Activated T-cell treated with anti-CD3 and anti-CD28 coated beads, Interleukin-2, amount 50 U/mL, for 72 hours (primary cell): ENCODE measurements around the gene NAXD. TPM values are rescaled to one million over a fixed set of nuclear protein-coding genes. Genes with fewer than 3 reads are reported as not detected.
"Not testable (repeated sequence)": the region's sequence is repeated elsewhere in the genome, so short reads cannot be mapped to it uniquely, and the experiment has no call there.

ENCODE experiments used
- ATAC-seq, 2 donors: fragments of 150-1000 bp; cut with Tn5 transposase; replicated peaks in 1 of 2; 2 replicates each; pipeline ENCODE4 v1.10.0; 2021; ENCODE audit warnings: moderate library complexity in 2 of 2, mild to moderate bottlenecking in 1 of 2
- DNase-seq, 2 donors: peaks; one replicate each; pipeline ENCODE4 v3.0.0; 2021 to 2022; ENCODE audit warnings: mixed read lengths in 1 of 2
- H3K27ac Mint-ChIP-seq: one replicate; pipeline ENCODE4 v1.8.0; 2022; ENCODE audit warnings: mild to moderate bottlenecking, moderate library complexity, mixed read lengths
- H3K27me3 Mint-ChIP-seq: one replicate; pipeline ENCODE4 v1.8.0; 2022; ENCODE audit warnings: low read depth, mixed read lengths
- H3K36me3 Mint-ChIP-seq, 2 donors: one replicate each; pipeline ENCODE4 v1.8.0; 2022; ENCODE audit warnings: mixed read lengths in 2 of 2, mild to moderate bottlenecking in 1 of 2; ENCODE audit not compliant: insufficient read depth in 2 of 2
- H3K4me1 Mint-ChIP-seq: one replicate; pipeline ENCODE4 v1.8.0; 2022; ENCODE audit warnings: low read depth, mixed read lengths
- H3K4me3 Mint-ChIP-seq, 2 donors: one replicate each; pipeline ENCODE4 v1.8.0; 2022; ENCODE audit warnings: mild to moderate bottlenecking in 2 of 2, mixed read lengths in 2 of 2, moderate library complexity in 2 of 2
- H3K9me3 Mint-ChIP-seq, 2 donors: one replicate each; pipeline ENCODE4 v1.8.0; 2022; ENCODE audit warnings: mixed read lengths in 2 of 2
- total RNA-seq, 2 donors: library from RNA; stranded (reverse); gene quantifications; one replicate each; pipeline ENCODE4 v1.2.3, GENCODE V29; 2022

The NAXD gene
- total RNA-seq, 2 donors from 2014 or later: 27.4 to 29.4 TPM

- Mint-ChIP-seq H3K4me1 (peaks cover 30% of the 10 kb centered on the region), H3K36me3 (peaks cover 5 to 7% of the 10 kb centered on the region in 2 donors), H3K27ac (no peak overlapping the region), H3K4me3 (no peak overlapping the region), H3K9me3 (no peaks in the 10 kb centered on the region), H3K27me3 (no peaks in the 10 kb centered on the region)
- ATAC-seq (no peak), DNase-seq (no peak)
Observed at GRCh38 chr13:110626521-110626920, 11.2 kb downstream of the NAXD start.

- ATAC-seq (no peak), DNase-seq (no peak)
- no peak overlapping the region for H3K27ac Mint-ChIP-seq
- no peaks in the 10 kb centered on the region for H3K27me3 Mint-ChIP-seq
- H3K9me3 Mint-ChIP-seq: no peaks in the 10 kb centered on the region
- peaks cover 30% of the 10 kb centered on the region for H3K4me1 Mint-ChIP-seq
- H3K4me3 Mint-ChIP-seq: no peak overlapping the region
- peaks cover 7% of the 10 kb centered on the region in 2 donors for H3K36me3 Mint-ChIP-seq
Observed at GRCh38 chr13:110627351-110627750, 12.0 kb downstream of the NAXD start.

GRCh38 chr13:110627761-110628476, 12.6 kb downstream of the NAXD start:
- Mint-ChIP-seq H3K4me3 (no peak overlapping the region), H3K27ac (no peak overlapping the region), H3K36me3 (peaks cover 4% of the 10 kb centered on the region in 2 donors), H3K4me1 (peaks cover 24% of the 10 kb centered on the region), H3K9me3 (no peaks in the 10 kb centered on the region), H3K27me3 (no peaks in the 10 kb centered on the region)
- ATAC-seq (no peak), DNase-seq (no peak)

GRCh38 chr13:110628477-110628793, 13.1 kb downstream of the NAXD start:
- H3K4me1 Mint-ChIP-seq: peaks cover 22% of the 10 kb centered on the region

GRCh38 chr13:110628952-110629701, 13.8 kb downstream of the NAXD start:
- Mint-ChIP-seq H3K27ac (peak overlapping the region; percentile 55), H3K4me3 (no peak overlapping the region), H3K36me3 (peaks cover 2 to 4% of the 10 kb centered on the region in 2 donors), H3K9me3 (no peaks in the 10 kb centered on the region), H3K27me3 (no peaks in the 10 kb centered on the region), H3K4me1 (peaks cover 22% of the 10 kb centered on the region)
- DNase-seq (no peak), ATAC-seq (no peak)

More at GRCh38 chr13:110628477-110628793, 13.1 kb downstream of the NAXD start:
- Mint-ChIP-seq H3K27me3 (no peaks in the 10 kb centered on the region), H3K36me3 (peaks cover 2 to 4% of the 10 kb centered on the region in 2 donors), H3K27ac (no peak overlapping the region), H3K9me3 (no peaks in the 10 kb centered on the region), H3K4me3 (no peak overlapping the region)
- no peak for ATAC-seq
- no peak for DNase-seq

GRCh38 chr13:110629735-110630134, 14.4 kb downstream of the NAXD start:
- H3K4me3 Mint-ChIP-seq: no peak overlapping the region
- H3K4me1 Mint-ChIP-seq: peaks cover 22% of the 10 kb centered on the region
- no peaks in the 10 kb centered on the region for H3K9me3 Mint-ChIP-seq
- DNase-seq (peak; percentile 31 to 41), ATAC-seq (peak; percentile 65 to 72)
- peaks cover 2 to 4% of the 10 kb centered on the region in 2 donors for H3K36me3 Mint-ChIP-seq
- no peaks in the 10 kb centered on the region for H3K27me3 Mint-ChIP-seq
- H3K27ac Mint-ChIP-seq: peak overlapping the region; percentile 55

GRCh38 chr13:110630566-110631119, 15.3 kb downstream of the NAXD start:
- Mint-ChIP-seq H3K36me3 (peaks cover 2 to 4% of the 10 kb centered on the region in 2 donors), H3K4me3 (no peak overlapping the region), H3K9me3 (no peaks in the 10 kb centered on the region), H3K27ac (peak overlapping the region; percentile 64), H3K27me3 (no peaks in the 10 kb centered on the region), H3K4me1 (peaks cover 22% of the 10 kb centered on the region)
- DNase-seq (no peak), ATAC-seq (no peak)

GRCh38 chr13:110632255-110632654, 16.9 kb downstream of the NAXD start:
- H3K9me3 Mint-ChIP-seq, H3K27me3 Mint-ChIP-seq, H3K27ac Mint-ChIP-seq, H3K36me3 Mint-ChIP-seq, H3K4me3 Mint-ChIP-seq, DNase-seq, ATAC-seq: not testable (repeated sequence)
- H3K4me1 Mint-ChIP-seq: peaks cover 22% of the 10 kb centered on the region

GRCh38 chr13:110633776-110634175, 18.4 kb downstream of the NAXD start:
- ATAC-seq (no peak), DNase-seq (no peak)
- Mint-ChIP-seq H3K4me3 (no peak overlapping the region), H3K36me3 (peaks cover 2 to 8% of the 10 kb centered on the region in 2 donors), H3K9me3 (no peaks in the 10 kb centered on the region), H3K4me1 (peaks cover 15% of the 10 kb centered on the region), H3K27ac (peak overlapping the region; percentile 44), H3K27me3 (no peaks in the 10 kb centered on the region)

GRCh38 chr13:110634558-110634957, 19.2 kb downstream of the NAXD start:
- Mint-ChIP-seq H3K9me3 (no peaks in the 10 kb centered on the region), H3K27me3 (no peaks in the 10 kb centered on the region), H3K27ac (no peak overlapping the region), H3K36me3 (peaks cover 2 to 8% of the 10 kb centered on the region in 2 donors), H3K4me1 (peaks cover 10% of the 10 kb centered on the region), H3K4me3 (no peak overlapping the region)
- no peak for DNase-seq
- ATAC-seq: no peak

- ATAC-seq (no peak), DNase-seq (no peak)
- peaks cover under 1% of the 10 kb centered on the region for H3K4me1 Mint-ChIP-seq
- no peaks in the 10 kb centered on the region for H3K9me3 Mint-ChIP-seq
- no peak overlapping the region for H3K27ac Mint-ChIP-seq
- H3K36me3 Mint-ChIP-seq: peaks cover 2 to 8% of the 10 kb centered on the region in 2 donors
- H3K27me3 Mint-ChIP-seq: no peaks in the 10 kb centered on the region
- H3K4me3 Mint-ChIP-seq: no peak overlapping the region
Observed at GRCh38 chr13:110635405-110636002, 20.2 kb downstream of the NAXD start.

GRCh38 chr13:110636053-110636475, 20.7 kb downstream of the NAXD start:
- H3K36me3 Mint-ChIP-seq: peaks cover 2 to 8% of the 10 kb centered on the region in 2 donors
- H3K27me3 Mint-ChIP-seq: no peaks in the 10 kb centered on the region
- no peaks in the 10 kb centered on the region for H3K4me1 Mint-ChIP-seq
- no peak overlapping the region for H3K4me3 Mint-ChIP-seq
- no peak for DNase-seq
- no peak overlapping the region for H3K27ac Mint-ChIP-seq
- ATAC-seq: peak; percentile 7 to 20
- no peaks in the 10 kb centered on the region for H3K9me3 Mint-ChIP-seq

- DNase-seq (no peak), ATAC-seq (no peak)
- Mint-ChIP-seq H3K9me3 (no peaks in the 10 kb centered on the region), H3K36me3 (peaks cover 2 to 8% of the 10 kb centered on the region in 2 donors), H3K4me3 (no peak overlapping the region), H3K27me3 (no peaks in the 10 kb centered on the region), H3K27ac (no peak overlapping the region), H3K4me1 (no peaks in the 10 kb centered on the region)
Observed at GRCh38 chr13:110636701-110637201, 21.4 kb downstream of the NAXD start.
